Mammary epithelial cell (primary cell): ENCODE measurements around the gene SEC14L2.

Experiments
- CTCF ChIP-seq, 2 donors: IDR thresholded peaks in 1 of 2; conservative IDR thresholded peaks in 1 of 2; 2 replicates each; pipeline ENCODE4 v1.5.1; 2011 to 2012; ENCODE audit warnings: inconsistent platforms in 2 of 2, low read length in 2 of 2, mild to moderate bottlenecking in 2 of 2, control low read depth in 1 of 2, low read depth in 1 of 2; ENCODE audit not compliant: insufficient read depth in 1 of 2; ENCODE audit errors: extremely low read depth in 1 of 2
- EZH2 ChIP-seq: IDR thresholded peaks from 2 replicates; pipeline ENCODE4 v1.6.1; 2012; ENCODE audit warnings: low read length, inconsistent platforms, borderline replicate concordance

- TF ChIP-seq CTCF (conservative IDR thresholded peaks at IDR 0.05 in 1 of 2, IDR thresholded peaks at IDR 0.05 in 1 of 2; ENCODE audit: extremely low read depth in 1 of 2, insufficient read depth in 1 of 2, low read depth in 1 of 2, low read length in 2 of 2) (no peak), EZH2 (no peak)
Observed at GRCh38 chr22:30386608-30386959, 10.2 kb upstream of the SEC14L2 start.
